IMR-90 (cell line): ENCODE results near the gene TP73. TPM values are rescaled to one million over a fixed set of nuclear protein-coding genes. Genes with fewer than 3 reads are reported as not detected.

Experiments used
- ATAC-seq: fragments of 200-7000 bp; cut with Tn5 transposase; 2 replicates; pipeline ENCODE4 v1.9.1; 2020; ENCODE audit warnings: low read depth, mild to moderate bottlenecking, moderate library complexity
- BruUV-seq: library from RNA; stranded (reverse); fragments of 400-500 nt; replicated peaks from 2 replicates; lab custom pipeline; 2021; lab: Mats Ljungman, UMichigan
- CTCF ChIA-PET: fragments of 300-600 bp; formaldehyde crosslinking; extraction: SDS; loops from one replicate; lab custom pipeline; 2021; ENCODE audit warnings: antibody characterized with exemption; lab: Yijun Ruan, JAX
- POLR2A ChIA-PET: fragments of 300-600 bp; sonication (Branson Sonifier 250); formaldehyde crosslinking; loops from one replicate; lab custom pipeline; 2022; ENCODE audit warnings: antibody characterized with exemption; ENCODE audit not compliant: unreplicated experiment; lab: Charles Lee
- DNase-seq: peaks from one replicate; pipeline ENCODE4 v3.0.0; 2013
- H2AFZ ChIP-seq: replicated peaks from 2 replicates; pipeline ENCODE3; 2013; ENCODE audit warnings: low read length, mild to moderate bottlenecking; ENCODE audit not compliant: poor library complexity
- H2AK5ac ChIP-seq: 2 replicates; pipeline ENCODE4 v1.6.1; 2013; ENCODE audit warnings: low read depth, low read length, inconsistent platforms
- H2AK9ac ChIP-seq: replicated peaks from 2 replicates; pipeline ENCODE3; 2013; ENCODE audit warnings: mild to moderate bottlenecking, low read depth, low read length, moderate library complexity; ENCODE audit not compliant: poor library complexity
- H2BK120ac ChIP-seq: 2 replicates; pipeline ENCODE4 v1.6.1; 2013; ENCODE audit warnings: low read depth, low read length, inconsistent platforms
- H2BK15ac ChIP-seq: 3 replicates; pipeline ENCODE4 v1.6.1; 2013; ENCODE audit warnings: low read depth, low read length, inconsistent platforms
- H2BK20ac ChIP-seq: 2 replicates; pipeline ENCODE4 v1.6.1; 2013; ENCODE audit warnings: low read depth, mild to moderate bottlenecking, inconsistent platforms, low read length, moderate library complexity
- H2BK5ac ChIP-seq: 2 replicates; pipeline ENCODE4 v1.6.1; 2013; ENCODE audit warnings: mild to moderate bottlenecking, low read depth, low read length, inconsistent platforms; ENCODE audit not compliant: poor library complexity, severe bottlenecking
- H3K14ac ChIP-seq: replicated peaks from 2 replicates; pipeline ENCODE4 v1.6.1; 2013; ENCODE audit warnings: low read depth, low read length, inconsistent platforms
- H3K18ac ChIP-seq: 2 replicates; pipeline ENCODE4 v1.6.1; 2013; ENCODE audit warnings: low read depth, low read length, control low read depth
- H3K23ac ChIP-seq: 2 replicates; pipeline ENCODE4 v1.6.1; 2013; ENCODE audit warnings: low read depth, low read length, inconsistent platforms
- H3K27ac ChIP-seq: 2 replicates; pipeline ENCODE4 v1.5.1; 2013; ENCODE audit warnings: mild to moderate bottlenecking, control low read depth, low read length; ENCODE audit not compliant: insufficient read depth
- H3K27me3 ChIP-seq: 2 replicates; pipeline ENCODE4 v1.6.1; 2013; ENCODE audit warnings: low read length; ENCODE audit not compliant: control insufficient read depth, insufficient read depth
- H3K36me3 ChIP-seq: 2 replicates; pipeline ENCODE4 v1.6.1; 2013; ENCODE audit warnings: low read length, mixed read lengths; ENCODE audit not compliant: control insufficient read depth, insufficient read depth
- H3K4ac ChIP-seq: 2 replicates; pipeline ENCODE4 v1.6.1; 2013; ENCODE audit warnings: low read depth, low read length, inconsistent platforms
- H3K4me1 ChIP-seq: 2 replicates; pipeline ENCODE4 v1.6.1; 2013; ENCODE audit warnings: low read length, mixed read lengths; ENCODE audit not compliant: control insufficient read depth, insufficient read depth
- H3K4me2 ChIP-seq: 2 replicates; pipeline ENCODE4 v1.6.1; 2013; ENCODE audit warnings: low read depth, mild to moderate bottlenecking, control low read depth, low read length, moderate library complexity
- H3K4me3 ChIP-seq: 2 replicates; pipeline ENCODE4 v1.5.1; 2013; ENCODE audit warnings: low read depth, mild to moderate bottlenecking, control low read depth, low read length, moderate library complexity; ENCODE audit not compliant: insufficient read depth
- H3K56ac ChIP-seq: 2 replicates; pipeline ENCODE4 v1.6.1; 2013; ENCODE audit warnings: low read length, inconsistent platforms; ENCODE audit not compliant: insufficient read depth; ENCODE audit errors: extremely low read depth
- H3K79me1 ChIP-seq, 2 experiments: 2 replicates each; pipeline ENCODE4 v1.6.1; 2013; ENCODE audit warnings: low read length in 2 of 2, inconsistent platforms in 1 of 2, low read depth in 1 of 2
- H3K9ac ChIP-seq: 2 replicates; pipeline ENCODE4 v1.6.1; 2013; ENCODE audit warnings: low read depth, low read length, control low read depth
- H3K9me1 ChIP-seq: 2 replicates; pipeline ENCODE4 v1.6.1; 2013; ENCODE audit warnings: low read length, inconsistent platforms; ENCODE audit not compliant: insufficient read depth
- H3K9me3 ChIP-seq: 2 replicates; pipeline ENCODE4 v1.6.1; 2013; ENCODE audit warnings: low read length; ENCODE audit not compliant: control insufficient read depth, insufficient read depth
- H4K20me1 ChIP-seq: 2 replicates; pipeline ENCODE4 v1.6.1; 2013; ENCODE audit warnings: low read length, inconsistent platforms; ENCODE audit not compliant: insufficient read depth
- H4K5ac ChIP-seq: 2 replicates; pipeline ENCODE4 v1.6.1; 2013; ENCODE audit warnings: mild to moderate bottlenecking, low read depth, low read length, control low read depth
- H4K8ac ChIP-seq, 2 experiments: 2 replicates each; pipeline ENCODE4 v1.6.1; 2013; ENCODE audit warnings: low read depth in 2 of 2, low read length in 2 of 2, control low read depth in 1 of 2, inconsistent platforms in 1 of 2
- H4K91ac ChIP-seq: 2 replicates; pipeline ENCODE4 v1.6.1; 2013; ENCODE audit warnings: low read depth, low read length, inconsistent platforms; ENCODE audit not compliant: insufficient read depth
- BHLHE40 ChIP-seq: fragments of 150-350 bp; IDR thresholded peaks from 2 replicates; pipeline ENCODE4 v1.6.1; 2016; ENCODE audit warnings: mild to moderate bottlenecking, low read depth, low read length
- CEBPB ChIP-seq: IDR thresholded peaks from 2 replicates; pipeline ENCODE4 v1.6.1; 2012; ENCODE audit warnings: low read depth, low read length, improper control_type of control experiment
- CHD1 ChIP-seq: IDR thresholded peaks from 2 replicates; pipeline ENCODE4 v1.6.1; 2012; ENCODE audit warnings: low read depth, low read length, improper control_type of control experiment
- CTCF ChIP-seq: conservative IDR thresholded peaks from 2 replicates; pipeline ENCODE4 v1.5.1; 2012; ENCODE audit warnings: mild to moderate bottlenecking, low read depth, low read length, improper control_type of control experiment
- ELK1 ChIP-seq: fragments of 150-350 bp; IDR thresholded peaks from 2 replicates; pipeline ENCODE4 v1.6.1; 2016; ENCODE audit warnings: low read depth, mild to moderate bottlenecking, low read length, moderate library complexity, borderline replicate concordance
- FOS ChIP-seq: fragments of 150-350 bp; IDR thresholded peaks from 2 replicates; pipeline ENCODE4 v1.6.1; 2016; ENCODE audit warnings: low read depth, low read length
- MAFK ChIP-seq: IDR thresholded peaks from 2 replicates; pipeline ENCODE4 v1.6.1; 2012; ENCODE audit warnings: low read depth, low read length, improper control_type of control experiment
- MAZ ChIP-seq: IDR thresholded peaks from 2 replicates; pipeline ENCODE4 v1.6.1; 2012; ENCODE audit warnings: low read depth, mild to moderate bottlenecking, low read length, improper control_type of control experiment, moderate library complexity, borderline replicate concordance
- MXI1 ChIP-seq: IDR thresholded peaks from 2 replicates; pipeline ENCODE4 v1.6.1; 2012; ENCODE audit warnings: low read depth, mild to moderate bottlenecking, low read length, moderate library complexity, borderline replicate concordance
- NFE2L2 ChIP-seq: fragments of 150-350 bp; IDR thresholded peaks from 2 replicates; pipeline ENCODE4 v1.6.1; 2016; ENCODE audit warnings: low read depth, mild to moderate bottlenecking, low read length
- POLR2A ChIP-seq: IDR thresholded peaks from 2 replicates; pipeline ENCODE4 v1.6.1; 2012; ENCODE audit warnings: mild to moderate bottlenecking, low read depth, low read length
- RAD21 ChIP-seq: IDR thresholded peaks from 2 replicates; pipeline ENCODE4 v1.6.1; 2012; ENCODE audit warnings: low read length, improper control_type of control experiment
- RCOR1 ChIP-seq: IDR thresholded peaks from 2 replicates; pipeline ENCODE4 v1.6.1; 2012; ENCODE audit warnings: mild to moderate bottlenecking, low read length, improper control_type of control experiment; ENCODE audit not compliant: insufficient replicate concordance
- RFX5 ChIP-seq: IDR thresholded peaks from 2 replicates; pipeline ENCODE4 v1.8.0; 2012; ENCODE audit warnings: low read depth, mild to moderate bottlenecking, low read length, moderate library complexity
- SMC3 ChIP-seq: fragments of 150-350 bp; IDR thresholded peaks from 2 replicates; pipeline ENCODE4 v1.6.1; 2016; ENCODE audit warnings: low read depth, mild to moderate bottlenecking, antibody characterized with exemption, low read length, moderate library complexity
- USF2 ChIP-seq: fragments of 150-350 bp; IDR thresholded peaks from 2 replicates; pipeline ENCODE4 v1.6.1; 2017; ENCODE audit warnings: mild to moderate bottlenecking, antibody characterized with exemption, low read length, low read depth
- WGBS, 2 experiments: methylation state at CpG; one replicate each; pipeline versions ENCODE4 v1.1.5 to v1.1.7; 2013; ENCODE audit warnings: missing lambda C conversion rate in 2 of 2; ENCODE audit not compliant: insufficient read length in 1 of 2; ENCODE audit errors: extremely low coverage in 2 of 2; 5-methylcytosine and 5-hydroxymethylcytosine counted together
- dilution Hi-C: fragments of 300-500 bp; cut with HindIII; formaldehyde crosslinking; loops from one replicate; pipeline ENCODE4 v1.14.3; 2018; ENCODE audit warnings: low sequenced_read_pairs; ENCODE audit not compliant: unreplicated experiment
- in situ Hi-C: fragments of 300-500 bp; cut with MboI; formaldehyde crosslinking; loops from 3 replicates; pipeline ENCODE4 v1.14.3; 2019; ENCODE audit warnings: low sequenced_read_pairs, inconsistent platforms, mixed read lengths
- intact Hi-C: fragments of 100-400 bp; cut with micrococcal nuclease; formaldehyde crosslinking; loops from 2 replicates; pipeline ENCODE4 v1.10.0; 2022
- polyA plus RNA-seq, 3 experiments: library from polyadenylated mRNA; depleted of rRNA; stranded (reverse); fragments of >200 nt; gene quantifications; 2 replicates each; pipeline ENCODE4 v1.2.3, GENCODE V29; 2012; ENCODE audit warnings: low replicate concordance in 1 of 3
- total RNA-seq: library from RNA; depleted of rRNA; stranded (reverse); fragments of >200 nt; gene quantifications from 2 replicates; pipeline ENCODE4 v1.2.3, GENCODE V29; 2012

TP73 gene
- total and polyA plus RNA-seq, 2 of the 4 experiments (the other 2 are of a cell fraction), result not detected

GRCh38 chr1:3677484-3677883 lies 25.2 kb downstream of the TP73 start:
- Histone ChIP-seq H3K14ac (no peak overlapping the region), H2AK5ac (no peak overlapping the region), H2AK9ac (no peak overlapping the region), H2BK5ac (no peak overlapping the region), H3K9me1 (no peaks in the 10 kb centered on the region), H3K23ac (no peak overlapping the region), H3K9me3 (no peaks in the 10 kb centered on the region), H4K8ac (no peak overlapping the region), H4K91ac (no peak overlapping the region), H3K27ac (no peak overlapping the region), H2BK15ac (no peak overlapping the region), H3K36me3 (no peaks in the 10 kb centered on the region), H3K4me1 (no peaks in the 10 kb centered on the region), H3K27me3 (peaks cover 13% of the 10 kb centered on the region; the same call in 1 of the 2 replicates), H3K56ac (no peak overlapping the region), H3K18ac (no peak overlapping the region), H2BK20ac (no peak overlapping the region), H3K4me2 (no peak overlapping the region), H3K9ac (no peak overlapping the region), H4K5ac (no peak overlapping the region), H3K4ac (no peak overlapping the region), H2AFZ (no peak overlapping the region), H3K79me1 (no peaks in the 10 kb centered on the region), H3K4me3 (no peak overlapping the region), H4K20me1 (no peaks in the 10 kb centered on the region), H2BK120ac (no peak overlapping the region)
- in situ Hi-C loops (no loop called here), dilution Hi-C loops (no loop called here), intact Hi-C loops (no loop called here)
- DNase-seq (no peak), ATAC-seq (no peak)
- ChIA-PET POLR2A (no interaction called here), CTCF (no interaction called here)
- BruUV-seq, result no TSS peak
- no CpG with 5 or more reads among the region's 5 CpGs for WGBS, 2 experiments
- TF ChIP-seq USF2, result no peak
- no peak for TF ChIP-seq MAZ
- TF ChIP-seq NFE2L2, result no peak
- TF ChIP-seq CTCF, result no peak
- no peak for TF ChIP-seq FOS
- TF ChIP-seq CHD1, result no peak
- TF ChIP-seq RCOR1, result no peak
- no peak for TF ChIP-seq SMC3
- no peak for TF ChIP-seq POLR2A
- TF ChIP-seq MXI1, result no peak
- no peak for TF ChIP-seq MAFK
- TF ChIP-seq RAD21, result no peak
- TF ChIP-seq BHLHE40, result no peak
- no peak for TF ChIP-seq ELK1
- TF ChIP-seq CEBPB, result no peak
- TF ChIP-seq RFX5, result no peak
